Adrenal gland (tissue), 12 donors: ENCODE measurements around the gene AFAP1L2. TPM values are rescaled to one million over a fixed set of nuclear protein-coding genes. Genes with fewer than 3 reads are reported as not detected.

Experiments
- DNase-seq, 7 donors: peaks; one replicate each; pipeline ENCODE4 v3.0.0-alpha.2; 2019 to 2020
- H3K27ac ChIP-seq, 5 donors: fragments of 200-600 bp; sonication (generic) in 4 of 5; 1 replicate in 3 of 5; 2 replicates in 2 of 5; pipeline versions ENCODE4 v1.5.1 to v1.8.0; 2016 to 2020; ENCODE audit warnings: mild to moderate bottlenecking in 1 of 5
- H3K27me3 ChIP-seq: fragments of 200-600 bp; 2 replicates; pipeline ENCODE4 v1.8.0; 2021
- H3K36me3 ChIP-seq, 2 donors: fragments of 200-600 bp; replicated peaks in 1 of 2; 1 replicate in 1 of 2; 2 replicates in 1 of 2; pipeline versions ENCODE4 v1.5.1 to v1.8.0; 2018 to 2022
- H3K4me1 ChIP-seq, 2 donors: fragments of 200-600 bp; replicated peaks in 1 of 2; 1 replicate in 1 of 2; 2 replicates in 1 of 2; pipeline versions ENCODE4 v1.5.1 to v1.8.0; 2018 to 2021
- H3K4me3 ChIP-seq, 4 donors: fragments of 200-600 bp; sonication (generic) in 3 of 4; one replicate each; pipeline ENCODE4 v1.5.1; 2016 to 2018
- H3K9me3 ChIP-seq, 3 donors: fragments of 200-600 bp; sonication (generic) in 1 of 3; replicated peaks in 1 of 3; 1 replicate in 2 of 3; 2 replicates in 1 of 3; pipeline versions ENCODE4 v1.5.1 to v1.8.0; 2016 to 2021
- CTCF ChIP-seq, 6 experiments: fragments of 450-650 bp in 4 of 6; fragments of 200-600 bp in 2 of 6; sonication (generic) in 1 of 6; IDR thresholded peaks; 1 replicate in 5 of 6; 2 replicates in 1 of 6; pipeline versions ENCODE4 v1.5.1 to v1.8.0; 2016 to 2021; ENCODE audit warnings: antibody characterized with exemption in 6 of 6, mild to moderate bottlenecking in 2 of 6, moderate library complexity in 1 of 6
- POLR2A ChIP-seq, 2 donors: fragments of 450-650 bp; IDR thresholded peaks; one replicate each; pipeline ENCODE4 v1.6.1; 2017; ENCODE audit warnings: antibody characterized with exemption in 2 of 2, mild to moderate bottlenecking in 2 of 2, moderate library complexity in 1 of 2
- WGBS, 4 donors: extraction: QIAGEN DNeasy Blood & Tissue Kit in 2 of 4; methylation state at CpG; one replicate each; pipeline versions ENCODE4 v1.1.5 to v1.1.7; 2013 to 2017; 5-methylcytosine and 5-hydroxymethylcytosine counted together
- intact Hi-C, 2 donors: fragments of 100-400 bp; cut with DNase I; formaldehyde crosslinking; loops; one replicate each; pipeline versions ENCODE4 v1.14.1 to v1.15.0; 2022 to 2023
- polyA plus RNA-seq, 3 donors: library from polyadenylated mRNA; stranded (reverse); fragments of 200-250 nt in 2 of 3; fragments of 350-450 nt in 1 of 3; fragmentation: Illumina TruSeq in 1 of 3; extraction: RNeasy Lipid Tissue Mini Kit (QIAGEN cat#74804) in 1 of 3; gene quantifications; one replicate each; pipeline ENCODE4 v1.2.3, GENCODE V29; 2013 to 2014
- total RNA-seq, 9 donors: library from RNA; depleted of rRNA in 4 of 9; stranded (reverse); fragments of >200 nt in 4 of 9; fragments of 120-200 nt in 1 of 9; fragmentation: NEBNext Ultra II Directional in 1 of 9; extraction: Animal tissue kit (Norgen Biotek cat#: 25700) in 1 of 9; gene quantifications; one replicate each; pipeline versions ENCODE4 v1.1.0 to v1.2.4, GENCODE V29; 2013 to 2023
- donor health status: healthy with polysubstance abuse.
- donor health status: Bipolar disorder and iron deficiency.
- donor health status: DM: yes; HTN: yes; CAD: no.
- donor health status: DM: no; HTN: no; CAD: no.
- donor health status: DM: no; HTN: no; CAD: no.
- donor health status: DM: yes; HTN: yes; CAD: no.

Gene AFAP1L2
- total and polyA plus RNA-seq, 12 donors = 1.4 to 9.4 (median 3.7) TPM

- intact Hi-C loops = no loop called here
- 47 to 72% (median 70%) methylated on average over 2 to 10 of the region's 10 CpGs for WGBS, 4 donors
- Histone ChIP-seq H3K27ac (no peak overlapping the region), H3K4me3 (no peak overlapping the region), H3K27me3 (no peaks in the 10 kb centered on the region), H3K4me1 (no peaks in the 10 kb centered on the region), H3K9me3 (no peaks in the 10 kb centered on the region), H3K36me3 (no peaks in the 10 kb centered on the region)
- no peak for DNase-seq
- no peak for TF ChIP-seq CTCF (IDR thresholded peaks at IDR 0.05)
- TF ChIP-seq POLR2A (IDR thresholded peaks at IDR 0.05) = no peak
These were observed 74.5 kb downstream of the AFAP1L2 start for GRCh38 chr10:114329634-114330365.

GRCh38 chr10:114328874-114329273, 75.4 kb downstream of the AFAP1L2 start:
- TF ChIP-seq POLR2A (IDR thresholded peaks at IDR 0.05) (no peak), CTCF (IDR thresholded peaks at IDR 0.05) (no peak)
- no peaks in the 10 kb centered on the region for H3K4me1 ChIP-seq
- no peaks in the 10 kb centered on the region for H3K9me3 ChIP-seq
- DNase-seq = peak in 4 of 7 donors; percentile 11 to 58 (median 30)
- H3K36me3 ChIP-seq = no peaks in the 10 kb centered on the region
- WGBS, 4 donors = 65 to 95% (median 77%) methylated on average over 3 to 6 of the region's 6 CpGs
- intact Hi-C loops = no loop called here
- no peak overlapping the region for H3K4me3 ChIP-seq
- H3K27me3 ChIP-seq = no peaks in the 10 kb centered on the region
- H3K27ac ChIP-seq = peak overlapping the region in 1 of 5 donors; percentile 52

- Histone ChIP-seq H3K27ac (no peak overlapping the region), H3K36me3 (no peaks in the 10 kb centered on the region), H3K4me1 (no peaks in the 10 kb centered on the region), H3K9me3 (no peaks in the 10 kb centered on the region), H3K4me3 (no peak overlapping the region), H3K27me3 (no peaks in the 10 kb centered on the region)
- no peak for TF ChIP-seq CTCF (IDR thresholded peaks at IDR 0.05)
- intact Hi-C loops = no loop called here
- no peak for DNase-seq
- WGBS, 4 donors = 73 to 100% (median 84%) methylated on average over 1 to 6 of the region's 6 CpGs
These were observed 75.9 kb downstream of the AFAP1L2 start for GRCh38 chr10:114328441-114328812.

- Histone ChIP-seq H3K4me1 (no peaks in the 10 kb centered on the region), H3K27ac (no peak overlapping the region), H3K36me3 (no peaks in the 10 kb centered on the region), H3K9me3 (no peaks in the 10 kb centered on the region), H3K27me3 (no peaks in the 10 kb centered on the region), H3K4me3 (no peak overlapping the region)
- no peak for TF ChIP-seq POLR2A (IDR thresholded peaks at IDR 0.05)
- no peak for TF ChIP-seq CTCF (IDR thresholded peaks at IDR 0.05)
- no peak for DNase-seq
- intact Hi-C loops = no loop called here
- WGBS, 4 donors = 85 to 90% (median 87%) methylated on average over 7 to 15 of the region's 15 CpGs
These were observed 76.5 kb downstream of the AFAP1L2 start for GRCh38 chr10:114327537-114328440.
